T-cell (primary cell): ENCODE data around the gene NDUFS2. TPM values are rescaled to one million over a fixed set of nuclear protein-coding genes. Genes with fewer than 3 reads are reported as not detected.

ENCODE experiments used
- ATAC-seq, 4 experiments: fragments of 200-7000 bp in 3 of 4; fragments of 150-1000 bp in 1 of 4; cut with Tn5 transposase; replicated peaks in 1 of 4; 1 replicate in 3 of 4; 2 replicates in 1 of 4; pipeline ENCODE4 v1.10.0; 2021; ENCODE audit warnings: moderate library complexity in 3 of 4, mild to moderate bottlenecking in 2 of 4, moderate number of reproducible peaks in 1 of 4
- CTCF ChIA-PET, 2 donors: fragments of 300-600 bp; sonication (Branson Sonifier 250); formaldehyde crosslinking; loops; one replicate each; lab custom pipeline; 2022; ENCODE audit warnings: antibody characterized with exemption in 2 of 2; lab: Charles Lee
- POLR2A ChIA-PET, 2 donors: fragments of 300-600 bp; sonication (Branson Sonifier 250); formaldehyde crosslinking; loops; one replicate each; lab custom pipeline; 2022; ENCODE audit warnings: antibody characterized with exemption in 2 of 2; lab: Charles Lee
- DNase-seq, 35 experiments: peaks; one replicate each; pipeline versions ENCODE4 v3.0.0 to v3.0.0-alpha.2; 2013 to 2023
- H3K27ac ChIP-seq: one replicate; pipeline ENCODE4 v1.5.1; 2013; ENCODE audit warnings: low read length
- H3K27me3 ChIP-seq, 2 experiments: replicated peaks in 1 of 2; 1 replicate in 1 of 2; 2 replicates in 1 of 2; pipeline versions ENCODE4 v1.6.1 to v1.7.0; 2013; ENCODE audit warnings: low read length in 1 of 2, mixed read lengths in 1 of 2; ENCODE audit not compliant: control insufficient read depth in 2 of 2, insufficient read depth in 2 of 2; ENCODE audit errors: extremely low read depth in 1 of 2
- H3K36me3 ChIP-seq, 2 donors: 1 replicate in 1 of 2; 2 replicates in 1 of 2; pipeline versions ENCODE4 v1.6.1 to v1.7.0; 2013; ENCODE audit warnings: low read length in 1 of 2; ENCODE audit not compliant: control insufficient read depth in 2 of 2, insufficient read depth in 1 of 2; ENCODE audit errors: extremely low read depth in 1 of 2
- H3K4me1 ChIP-seq, 2 experiments: 1 replicate in 1 of 2; 2 replicates in 1 of 2; pipeline versions ENCODE4 v1.6.1 to v1.7.0; 2013; ENCODE audit warnings: low read length in 2 of 2, mixed read lengths in 1 of 2; ENCODE audit not compliant: insufficient read depth in 2 of 2, control insufficient read depth in 1 of 2; ENCODE audit errors: extremely low read depth in 1 of 2
- H3K4me3 ChIP-seq, 2 donors: 1 replicate in 1 of 2; 2 replicates in 1 of 2; pipeline versions ENCODE4 v1.5.1 to v1.7.0; 2013; ENCODE audit warnings: mild to moderate bottlenecking in 2 of 2, low read length in 1 of 2, moderate library complexity in 1 of 2; ENCODE audit not compliant: control insufficient read depth in 1 of 2; ENCODE audit errors: extremely low read depth in 1 of 2
- H3K9me3 ChIP-seq: 2 replicates; pipeline ENCODE4 v1.7.0; 2013
- H3K27ac Mint-ChIP-seq, 2 donors: one replicate each; pipeline ENCODE4 v1.8.0; 2020 to 2021; ENCODE audit warnings: mild to moderate bottlenecking in 2 of 2, mixed read lengths in 2 of 2
- H3K27me3 Mint-ChIP-seq, 2 donors: one replicate each; pipeline ENCODE4 v1.8.0; 2021 to 2022; ENCODE audit warnings: mixed read lengths in 2 of 2
- H3K36me3 Mint-ChIP-seq: one replicate; pipeline ENCODE4 v1.8.0; 2021; ENCODE audit warnings: mixed read lengths
- H3K4me1 Mint-ChIP-seq, 3 donors: one replicate each; pipeline ENCODE4 v1.8.0; 2020 to 2022; ENCODE audit warnings: mixed read lengths in 3 of 3, mild to moderate bottlenecking in 1 of 3
- H3K4me3 Mint-ChIP-seq, 3 donors: one replicate each; pipeline ENCODE4 v1.8.0; 2020 to 2022; ENCODE audit warnings: mild to moderate bottlenecking in 3 of 3, mixed read lengths in 3 of 3, moderate library complexity in 3 of 3
- H3K9me3 Mint-ChIP-seq, 3 donors: one replicate each; pipeline ENCODE4 v1.8.0; 2020 to 2022; ENCODE audit warnings: mixed read lengths in 3 of 3
- WGBS: methylation state at CpG from one replicate; pipeline ENCODE4 v1.1.5; 2013; ENCODE audit warnings: missing lambda C conversion rate; ENCODE audit not compliant: insufficient coverage; 5-methylcytosine and 5-hydroxymethylcytosine counted together
- total RNA-seq, 35 experiments: library from RNA in 6 of 35; stranded (reverse) in 6 of 35; fragments of 120-200 nt in 1 of 35; gene quantifications; one replicate each; pipeline versions ENCODE4 v1.2.1 to v1.2.4 and lab custom pipeline; 2013 to 2026

The NDUFS2 gene
- total RNA-seq, 5 donors from 2014 or later (not counting 1 experiment from before 2014, with no cell fraction given), result 57.3 to 92.2 (median 88.2) TPM

GRCh38 chr1:161159087-161159912 is 42.9 kb upstream of the NDUFS2 start, which contains the start of gene USP21:
TSS of gene USP21 (plus strand) at chr1:161159500. CDS start at chr1:161160641, 1,141 bp downstream.
- Mint-ChIP-seq H3K9me3 (no peaks in the 10 kb centered on the region), H3K36me3 (peaks cover 18% of the 10 kb centered on the region), H3K27ac (peak within 1 kb of the TSS; percentile 90 to 94), H3K27me3 (no peaks in the 10 kb centered on the region), H3K4me3 (peak within 1 kb of the TSS; percentile 86 to 94 (median 92)), H3K4me1 (peaks cover 66 to 76% (median 70%) of the 10 kb centered on the region in 3 donors)
- Histone ChIP-seq H3K27me3 (no peaks in the 10 kb centered on the region), H3K4me3 (peak within 1 kb of the TSS; percentile 65 to 68), H3K27ac (peak within 1 kb of the TSS; percentile 74), H3K36me3 (peaks cover 9 to 44% of the 10 kb centered on the region in 2 donors), H3K4me1 (peaks cover 16 to 39% of the 10 kb centered on the region in 2 experiments), H3K9me3 (no peaks in the 10 kb centered on the region)
- CTCF ChIA-PET, result interaction anchor here in 1 of 2 donors (0.9 kb wide), 1 partner anchor 27 kb away, joined by 3 read pairs; the partner anchor contains the start of gene DEDD
- peak; percentile 93 to 97 (median 95) for ATAC-seq
- WGBS, result 2% methylated on average over 54 of the region's 60 CpGs
- POLR2A ChIA-PET, result no interaction called here
- DNase-seq, result peak; percentile 77 to 95 (median 89)

DNA sequence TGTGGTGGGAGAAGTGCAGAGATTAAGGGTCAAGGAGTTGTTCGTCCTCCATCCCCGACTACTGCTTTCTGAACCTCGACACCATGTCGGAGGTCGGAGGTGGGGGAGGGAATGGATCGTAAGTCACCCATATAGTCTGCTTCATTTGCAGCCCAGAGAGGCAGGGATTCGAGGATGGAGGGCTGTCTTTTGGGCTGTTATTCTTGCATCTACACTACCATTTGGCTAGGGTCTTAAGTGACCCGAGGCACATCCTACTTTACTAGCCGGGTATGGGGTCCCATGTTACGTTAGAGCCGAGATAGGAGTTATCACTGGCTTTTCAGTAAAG is 42.3 kb upstream of the NDUFS2 start:
- Mint-ChIP-seq H3K27me3 (no peaks in the 10 kb centered on the region), H3K9me3 (no peaks in the 10 kb centered on the region), H3K4me1 (peaks cover 64 to 71% (median 69%) of the 10 kb centered on the region in 3 donors), H3K4me3 (peak overlapping the region; percentile 86 to 94 (median 92)), H3K27ac (peak overlapping the region; percentile 69 to 75), H3K36me3 (peaks cover 18% of the 10 kb centered on the region)
- ATAC-seq (no peak), DNase-seq (peak in 1 of 35 experiments; percentile 34)
- peak overlapping the region; percentile 74 for H3K27ac ChIP-seq
- ChIA-PET CTCF (interaction anchor here in 1 of 2 donors (0.9 kb wide), 1 partner anchor 27 kb away, joined by 3 read pairs; the partner anchor contains the start of gene DEDD), POLR2A (no interaction called here)
- no peaks in the 10 kb centered on the region for H3K9me3 ChIP-seq
- peaks cover 9 to 47% of the 10 kb centered on the region in 2 donors for H3K36me3 ChIP-seq
- peaks cover 12 to 35% of the 10 kb centered on the region in 2 experiments for H3K4me1 ChIP-seq
- peak overlapping the region; percentile 65 to 68 for H3K4me3 ChIP-seq
- WGBS, result no CpG with 5 or more reads among the region's 11 CpGs
- no peaks in the 10 kb centered on the region for H3K27me3 ChIP-seq

GRCh38 chr1:161160671-161161145 is 41.5 kb upstream of the NDUFS2 start:
- H3K4me1 Mint-ChIP-seq, result peaks cover 63 to 71% (median 68%) of the 10 kb centered on the region in 3 donors
- DNase-seq (no peak), ATAC-seq (no peak)
- Histone ChIP-seq H3K9me3 (no peaks in the 10 kb centered on the region), H3K27ac (no peak overlapping the region), H3K4me3 (no peak overlapping the region), H3K36me3 (peaks cover 9 to 47% of the 10 kb centered on the region in 2 donors), H3K4me1 (peaks cover 7 to 40% of the 10 kb centered on the region in 2 experiments), H3K27me3 (no peaks in the 10 kb centered on the region)
- WGBS, result 97% methylated on average over 22 of the region's 22 CpGs
- H3K27ac Mint-ChIP-seq, result peak overlapping the region; percentile 53 to 55
- H3K36me3 Mint-ChIP-seq, result peaks cover 18% of the 10 kb centered on the region
- H3K4me3 Mint-ChIP-seq, result peak overlapping the region; percentile 86 to 94 (median 92)
- CTCF ChIA-PET, result no interaction called here
- H3K27me3 Mint-ChIP-seq, result no peaks in the 10 kb centered on the region
- H3K9me3 Mint-ChIP-seq, result no peaks in the 10 kb centered on the region
- POLR2A ChIA-PET, result interaction anchor here in 1 of 2 donors (0.6 kb wide), 1 partner anchor 521 kb away, joined by 6 read pairs; no protein-coding TSS in a partner anchor

GRCh38 chr1:161161652-161162051 is 40.5 kb upstream of the NDUFS2 start:
- H3K4me3 ChIP-seq, result no peak overlapping the region
- DNase-seq, result no peak
- H3K36me3 Mint-ChIP-seq, result peaks cover 18% of the 10 kb centered on the region
- H3K4me1 Mint-ChIP-seq, result peaks cover 69 to 74% (median 69%) of the 10 kb centered on the region in 3 donors
- H3K36me3 ChIP-seq, result peaks cover 9 to 47% of the 10 kb centered on the region in 2 donors
- ChIA-PET CTCF (no interaction called here), POLR2A (interaction anchor here (0.6 to 1.0 kb wide), 3 partner anchors 8 to 522 kb away, joined by 3 to 6 read pairs (median 3); no protein-coding TSS in a partner anchor)
- WGBS, result 91% methylated on average over 4 of the region's 5 CpGs
- peak overlapping the region; percentile 1 to 53 for H3K27ac Mint-ChIP-seq
- peaks cover 8 to 47% of the 10 kb centered on the region in 2 experiments for H3K4me1 ChIP-seq
- H3K27me3 Mint-ChIP-seq, result no peaks in the 10 kb centered on the region
- H3K9me3 ChIP-seq, result no peaks in the 10 kb centered on the region
- H3K27ac ChIP-seq, result no peak overlapping the region
- H3K4me3 Mint-ChIP-seq, result peak overlapping the region in 2 of 3 donors; percentile 25 to 94
- no peaks in the 10 kb centered on the region for H3K9me3 Mint-ChIP-seq
- no peaks in the 10 kb centered on the region for H3K27me3 ChIP-seq
- no peak for ATAC-seq

DNA sequence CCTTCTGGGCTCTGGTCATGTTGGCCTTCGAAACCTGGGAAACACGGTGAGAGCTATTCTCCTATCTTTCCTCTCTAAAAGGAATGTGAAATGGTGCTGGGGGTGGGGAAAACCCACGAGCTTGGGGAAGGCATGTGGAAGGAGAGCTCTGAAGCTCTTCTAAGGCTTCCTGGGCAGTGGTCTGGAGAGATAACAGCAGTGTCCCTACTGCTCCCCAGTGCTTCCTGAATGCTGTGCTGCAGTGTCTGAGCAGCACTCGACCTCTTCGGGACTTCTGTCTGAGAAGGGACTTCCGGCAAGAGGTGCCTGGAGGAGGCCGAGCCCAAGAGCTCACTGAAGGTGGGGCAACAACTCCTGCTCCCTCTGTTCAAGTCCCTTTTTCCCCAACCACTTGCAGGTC is 40.1 kb upstream of the NDUFS2 start:
- Mint-ChIP-seq H3K27me3 (no peaks in the 10 kb centered on the region), H3K36me3 (peaks cover 15% of the 10 kb centered on the region), H3K27ac (peak overlapping the region; percentile 1 to 53), H3K4me1 (peaks cover 69 to 75% (median 72%) of the 10 kb centered on the region in 3 donors), H3K9me3 (no peaks in the 10 kb centered on the region), H3K4me3 (peak overlapping the region in 2 of 3 donors; percentile 25 to 94)
- ATAC-seq (no peak), DNase-seq (no peak)
- Histone ChIP-seq H3K4me1 (peaks cover 11 to 51% of the 10 kb centered on the region in 2 experiments), H3K36me3 (peaks cover 8 to 45% of the 10 kb centered on the region in 2 donors), H3K27me3 (no peaks in the 10 kb centered on the region), H3K27ac (no peak overlapping the region), H3K4me3 (no peak overlapping the region), H3K9me3 (no peaks in the 10 kb centered on the region)
- ChIA-PET POLR2A (interaction anchor here (0.6 to 1.0 kb wide), 3 partner anchors 9 to 44 kb away, joined by 3 to 5 read pairs (median 3); partner anchors contain the start of genes NIT1 (in 1 of the 2) and PFDN2 (in 1 of the 2)), CTCF (no interaction called here)
- 96% methylated on average over 4 of the region's 7 CpGs for WGBS

- Mint-ChIP-seq H3K27me3 (no peaks in the 10 kb centered on the region), H3K4me3 (peak overlapping the region in 1 of 3 donors; percentile 94), H3K4me1 (peaks cover 70 to 78% (median 77%) of the 10 kb centered on the region in 3 donors), H3K9me3 (no peaks in the 10 kb centered on the region), H3K36me3 (peaks cover 8% of the 10 kb centered on the region), H3K27ac (peak overlapping the region in 1 of 2 donors; percentile 7)
- CTCF ChIA-PET, result no interaction called here
- no peak for DNase-seq
- H3K27ac ChIP-seq, result no peak overlapping the region
- peaks cover 6 to 38% of the 10 kb centered on the region in 2 donors for H3K36me3 ChIP-seq
- H3K4me1 ChIP-seq, result peaks cover 14 to 58% of the 10 kb centered on the region in 2 experiments
- POLR2A ChIA-PET, result interaction anchor here in 1 of 2 donors (0.6 kb wide), 1 partner anchor 45 kb away, joined by 5 read pairs; the partner anchor contains the start of genes NIT1 and PFDN2
- no peak for ATAC-seq
- no peaks in the 10 kb centered on the region for H3K27me3 ChIP-seq
- H3K4me3 ChIP-seq, result no peak overlapping the region
- H3K9me3 ChIP-seq, result no peaks in the 10 kb centered on the region
- 100% methylated on average over 6 of the region's 10 CpGs for WGBS
Measured at GRCh38 chr1:161162806-161163205, 39.4 kb upstream of the NDUFS2 start.
